ENCODE data around the gene KCNG2.

KCNG2 gene

DNA sequence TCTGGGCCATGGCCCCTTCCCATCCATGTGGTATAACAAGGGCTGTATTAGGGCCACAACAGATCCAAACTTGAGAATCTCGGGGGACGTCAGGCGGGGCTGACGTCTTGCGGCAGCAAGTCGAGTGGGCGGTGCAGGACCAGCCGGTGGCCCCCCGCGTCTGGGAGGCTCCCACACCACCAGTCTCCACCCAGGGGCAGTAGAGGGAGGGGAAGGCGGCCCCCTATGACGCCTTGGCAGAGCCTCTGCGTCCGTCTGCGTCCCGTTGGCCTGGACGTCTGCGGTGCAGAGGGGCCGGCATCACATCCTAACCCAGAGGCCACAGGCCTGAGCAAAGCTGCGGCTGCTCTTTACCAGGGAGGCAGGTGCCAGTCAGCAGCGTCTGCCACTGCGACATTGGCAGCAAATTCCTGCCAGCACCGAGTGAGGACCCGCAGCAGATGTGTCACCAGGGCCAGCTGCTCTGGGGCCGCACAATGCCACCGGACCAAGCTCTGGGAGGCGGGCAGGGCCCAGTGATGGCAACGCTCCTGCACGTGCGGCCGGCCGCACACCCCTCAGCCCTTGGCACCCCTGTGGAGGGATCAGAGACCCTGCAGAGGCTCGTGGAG lies 73.8 kb downstream of the KCNG2 start:
- POLR2A ChIA-PET, result no interaction called here
- H3K4me3 ChIP-seq (ENCODE audit: low read depth, low read length), result no peak overlapping the region
- CTCF ChIA-PET, result interaction anchor here (0.9 kb wide), 1 partner anchor 33 kb away, joined by 3 read pairs; no protein-coding TSS in a partner anchor
- DNase-seq (ENCODE audit: low read depth, low spot score), result no peak
- no peak for TF ChIP-seq CTCF (IDR thresholded peaks at IDR 0.05; ENCODE audit: insufficient read depth, low read length, missing control alignments)

GRCh38 chr18:79872527-79873444 lies 75.0 kb downstream of the KCNG2 start:
- ChIA-PET POLR2A (no interaction called here), CTCF (interaction anchor here (0.9 kb wide), 1 partner anchor 34 kb away, joined by 3 read pairs; no protein-coding TSS in a partner anchor)
- DNase-seq (ENCODE audit: low read depth, low spot score), result no peak
- TF ChIP-seq CTCF (IDR thresholded peaks at IDR 0.05; ENCODE audit: insufficient read depth, low read length, missing control alignments), result no peak
- no peak overlapping the region for H3K4me3 ChIP-seq (ENCODE audit: low read depth, low read length)

DNA sequence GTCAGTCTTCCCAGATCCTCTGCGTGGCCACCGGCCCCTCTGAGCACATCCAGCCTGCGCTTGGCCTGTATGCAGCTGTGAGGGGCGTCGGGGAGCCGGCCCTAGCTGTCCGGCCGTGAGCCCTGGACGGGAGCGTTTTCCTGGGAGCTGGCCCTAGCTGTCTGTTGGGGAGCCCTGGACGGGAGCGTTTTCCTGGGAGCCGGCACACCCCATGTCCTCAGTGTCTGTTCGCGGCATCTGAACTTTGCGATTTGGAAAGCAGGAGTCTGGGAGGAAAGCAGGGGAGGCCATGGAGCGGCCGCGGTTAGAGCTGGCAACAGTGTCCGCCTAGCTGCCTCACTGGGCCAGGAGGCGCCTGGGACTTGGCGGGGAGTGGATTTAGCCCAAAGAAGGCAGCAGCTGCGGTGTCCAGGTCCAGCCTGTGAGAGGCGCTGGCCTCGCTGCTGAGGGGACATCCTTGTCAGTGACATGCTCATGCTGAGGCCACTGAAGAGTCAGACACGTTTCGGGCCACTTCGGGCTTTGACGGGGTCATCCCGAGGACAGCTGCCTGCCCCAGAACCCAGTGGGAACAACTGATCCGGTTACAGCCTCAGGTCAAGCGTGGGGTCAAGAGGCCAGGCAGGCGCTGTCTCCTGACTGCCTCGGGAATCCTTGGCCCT lies 75.8 kb downstream of the KCNG2 start:
- CTCF ChIA-PET, result no interaction called here
- POLR2A ChIA-PET, result no interaction called here
- no peak overlapping the region for H3K4me3 ChIP-seq (ENCODE audit: low read depth, low read length)
- DNase-seq (ENCODE audit: low read depth, low spot score), result no peak
- no peak for TF ChIP-seq CTCF (IDR thresholded peaks at IDR 0.05; ENCODE audit: insufficient read depth, low read length, missing control alignments)

GRCh38 chr18:79874553-79875530 lies 77.1 kb downstream of the KCNG2 start:
- TF ChIP-seq CTCF (IDR thresholded peaks at IDR 0.05; ENCODE audit: insufficient read depth, low read length, missing control alignments), result no peak
- POLR2A ChIA-PET, result no interaction called here
- DNase-seq (ENCODE audit: low read depth, low spot score), result no peak
- H3K4me3 ChIP-seq (ENCODE audit: low read depth, low read length), result no peak overlapping the region
- CTCF ChIA-PET, result no interaction called here

DNA sequence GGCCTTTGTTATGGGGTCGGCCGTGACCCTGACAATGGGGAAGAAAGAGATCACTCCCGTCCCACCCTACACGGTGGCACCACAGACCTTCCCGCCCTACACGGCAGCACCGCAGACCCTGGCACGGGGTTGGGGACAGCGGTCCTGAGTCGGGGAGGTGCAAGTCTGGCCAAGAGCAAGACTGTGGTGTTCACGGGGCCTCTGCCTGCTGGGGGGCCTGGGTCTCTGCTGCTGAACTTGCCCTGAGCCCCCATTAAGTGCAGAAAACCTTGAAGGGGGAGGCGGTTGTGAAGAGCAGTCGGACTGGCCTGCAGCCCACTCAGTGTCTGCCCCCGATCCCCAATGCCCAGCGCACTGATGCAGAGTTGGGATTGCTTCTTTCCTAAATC lies 77.8 kb downstream of the KCNG2 start:
- TF ChIP-seq CTCF (IDR thresholded peaks at IDR 0.05; ENCODE audit: insufficient read depth, low read length, missing control alignments), result no peak
- POLR2A ChIA-PET, result no interaction called here
- DNase-seq (ENCODE audit: low read depth, low spot score), result no peak
- CTCF ChIA-PET, result no interaction called here
- no peak overlapping the region for H3K4me3 ChIP-seq (ENCODE audit: low read depth, low read length)
